PC-9 (cell line): ENCODE data around the gene ARHGDIB.

Experiments
- CTCF ChIP-seq: fragments of 200-600 bp; sonication (generic); conservative IDR thresholded peaks from 2 replicates; pipeline ENCODE4 v1.6.1; 2017; ENCODE audit warnings: mixed run types, antibody characterized with exemption, mild to moderate bottlenecking, moderate library complexity
- EZH2 ChIP-seq: fragments of 200-600 bp; sonication (generic); IDR thresholded peaks from 2 replicates; pipeline ENCODE4 v1.8.0; 2017; ENCODE audit warnings: antibody characterized with exemption, low read depth

GRCh38 chr12:14956024-14956891 lies 5.1 kb downstream of the ARHGDIB start:
- TF ChIP-seq CTCF (no peak), EZH2 (no peak)
